A673 (cell line): Measurements from ENCODE around the gene USP10.

Source experiments
- CTCF ChIP-seq: fragments of 300-800, 200-600 bp; sonication (generic); conservative IDR thresholded peaks from 2 replicates; pipeline ENCODE4 v1.5.1; 2017; ENCODE audit warnings: low read depth, mild to moderate bottlenecking, antibody characterized with exemption, low read length, moderate library complexity, mixed read lengths
- EZH2 ChIP-seq: fragments of 200-600 bp; sonication (generic); IDR thresholded peaks from 2 replicates; pipeline ENCODE4 v1.6.1; 2017; ENCODE audit warnings: borderline replicate concordance, low read depth, mild to moderate bottlenecking, mixed read lengths, antibody characterized with exemption, low read length; ENCODE audit not compliant: poor library complexity, severe bottlenecking

- no peak for TF ChIP-seq CTCF
- no peak for TF ChIP-seq EZH2
Measured at GRCh38 chr16:84756830-84757229, 57.0 kb downstream of the USP10 start.
